Subcutaneous adipose tissue (tissue), 4 donors: ENCODE data around the gene HOATZ. TPM values are rescaled to one million over a fixed set of nuclear protein-coding genes. Genes with fewer than 3 reads are reported as not detected.

Experiments used
- CTCF ChIP-seq: fragments of 450-650 bp; IDR thresholded peaks from one replicate; pipeline ENCODE4 v1.5.1; 2016; ENCODE audit warnings: low read depth, mild to moderate bottlenecking, control low read depth, antibody characterized with exemption, moderate library complexity
- total RNA-seq, 4 donors: library from RNA; depleted of rRNA; stranded (reverse); fragments of >200 nt; gene quantifications; one replicate each; pipeline ENCODE4 v1.1.0, GENCODE V29; 2016

Gene HOATZ
- total RNA-seq, 4 donors from 2014 or later: not detected

GRCh38 chr11:111538407-111539114 lies 24.0 kb downstream of the HOATZ start:
- no peak for TF ChIP-seq CTCF

GRCh38 chr11:111539426-111540113 lies 25.0 kb downstream of the HOATZ start:
- no peak for TF ChIP-seq CTCF

GRCh38 chr11:111540114-111540936 lies 25.7 kb downstream of the HOATZ start, which contains the start of gene LAYN:
Gene LAYN (plus strand): TSS chr11:111540720. CDS start chr11:111540844, 124 bp downstream.
- no peak for TF ChIP-seq CTCF

- no peak for TF ChIP-seq CTCF
Observed at GRCh38 chr11:111540937-111541253, 26.3 kb downstream of the HOATZ start.

- TF ChIP-seq CTCF: no peak
Observed at GRCh38 chr11:111541254-111542061, 26.9 kb downstream of the HOATZ start.

GRCh38 chr11:111542606-111543275 lies 28.2 kb downstream of the HOATZ start:
- TF ChIP-seq CTCF: no peak
